Measurements from ENCODE around the gene C10orf88. TPM values are rescaled to one million over a fixed set of nuclear protein-coding genes. Genes with fewer than 3 reads are reported as not detected.

The C10orf88 gene
- total and polyA plus RNA-seq, 2 of the 13 experiments (the other 11 are each of a cell fraction or from before 2014, with no cell fraction given) = 4.6 to 11.8 TPM

- Histone ChIP-seq H3K27me3 (ENCODE audit: control insufficient read depth in 1 of 2, insufficient read depth in 2 of 2, low read length in 2 of 2) (no peaks in the 10 kb centered on the region), H3K9me3 (ENCODE audit: low read length) (peaks cover 50% of the 10 kb centered on the region), H3K4me3 (replicated peaks in 1 of 3; ENCODE audit: insufficient read depth in 1 of 3, low read depth in 2 of 3, low read length in 3 of 3) (no peak overlapping the region), H3K4me1 (ENCODE audit: insufficient read depth, low read length) (peaks cover 19% of the 10 kb centered on the region), H3K36me3 (replicated peaks in 1 of 2; ENCODE audit: control insufficient read depth in 1 of 2, insufficient read depth in 2 of 2, low read length in 2 of 2) (no peaks in the 10 kb centered on the region; a peak in 1 of 5 replicates), H4K20me1 (ENCODE audit: insufficient read depth, low read length) (no peaks in the 10 kb centered on the region), H3K79me2 (ENCODE audit: insufficient read depth, low read length) (no peaks in the 10 kb centered on the region), H3K4me2 (ENCODE audit: low read depth, low read length) (no peak overlapping the region), H3K27ac (ENCODE audit: extremely low read length, insufficient read depth, low read length) (no peak overlapping the region), H2AFZ (ENCODE audit: low read length) (no peak overlapping the region), H3K9ac (ENCODE audit: insufficient read depth, low read depth, low read length) (no peak overlapping the region)
- no peak for FAIRE-seq
- no TSS peak for BruUV-seq (replicated peaks)
- ChIA-PET POLR2A (no interaction called here), CTCF (ENCODE audit: low intra/inter-chr PET ratio, low total read pairs) (no interaction called here)
- TF ChIP-seq TEAD2 (CRISPR knock-in tag; IDR thresholded peaks at IDR 0.05) = no peak
- TF ChIP-seq ZNF781 (CRISPR knock-in tag; IDR thresholded peaks at IDR 0.05; ENCODE audit: borderline replicate concordance, not compliant biosample characterization) = no peak
- no peak for TF ChIP-seq XRCC5 (optimal IDR thresholded peaks at IDR 0.05; ENCODE audit: low read length)
- no peak for TF ChIP-seq CSRNP2 (CRISPR knock-in tag; conservative IDR thresholded peaks at IDR 0.05; ENCODE audit: low read depth)
- no peak for TF ChIP-seq HMGXB4 (CRISPR knock-in tag; IDR thresholded peaks at IDR 0.05; ENCODE audit: borderline replicate concordance in 1 of 2, low read depth in 1 of 2)
- TF ChIP-seq CBFB (CRISPR knock-in tag; IDR thresholded peaks at IDR 0.05) = no peak
- no peak for TF ChIP-seq ZSCAN25 (CRISPR knock-in tag; IDR thresholded peaks at IDR 0.05)
- TF ChIP-seq ZBTB44 (CRISPR knock-in tag; IDR thresholded peaks at IDR 0.05) = no peak
- TF ChIP-seq ARID2 (CRISPR knock-in tag; IDR thresholded peaks at IDR 0.05; ENCODE audit: borderline replicate concordance) = no peak
- TF ChIP-seq ZBTB42 (CRISPR knock-in tag; IDR thresholded peaks at IDR 0.05) = no peak
- in situ Hi-C loops (cut with HindIII; ENCODE audit: extremely low pct_ligation_motif_present, low pct_unique_long_range_greater_than_20kb) = no loop called here
- intact Hi-C loops (cut with micrococcal nuclease; ENCODE audit: unreplicated experiment) = no loop called here
- no peak for DNase-seq (ENCODE audit: low spot score)
- ATAC-seq = no peak
These were observed 12.9 kb upstream of the C10orf88 start for GRCh38 chr10:122966879-122967278.

Data from HepG2 (cell line).